Measurements from ENCODE around the gene CDC42EP2. TPM values are rescaled to one million over a fixed set of nuclear protein-coding genes. Genes with fewer than 3 reads are reported as not detected.

CDC42EP2 gene
- total and polyA plus RNA-seq, 2 of the 13 experiments (the other 11 are each of a cell fraction or from before 2014, with no cell fraction given) = 2.3 to 7.1 TPM

DNA sequence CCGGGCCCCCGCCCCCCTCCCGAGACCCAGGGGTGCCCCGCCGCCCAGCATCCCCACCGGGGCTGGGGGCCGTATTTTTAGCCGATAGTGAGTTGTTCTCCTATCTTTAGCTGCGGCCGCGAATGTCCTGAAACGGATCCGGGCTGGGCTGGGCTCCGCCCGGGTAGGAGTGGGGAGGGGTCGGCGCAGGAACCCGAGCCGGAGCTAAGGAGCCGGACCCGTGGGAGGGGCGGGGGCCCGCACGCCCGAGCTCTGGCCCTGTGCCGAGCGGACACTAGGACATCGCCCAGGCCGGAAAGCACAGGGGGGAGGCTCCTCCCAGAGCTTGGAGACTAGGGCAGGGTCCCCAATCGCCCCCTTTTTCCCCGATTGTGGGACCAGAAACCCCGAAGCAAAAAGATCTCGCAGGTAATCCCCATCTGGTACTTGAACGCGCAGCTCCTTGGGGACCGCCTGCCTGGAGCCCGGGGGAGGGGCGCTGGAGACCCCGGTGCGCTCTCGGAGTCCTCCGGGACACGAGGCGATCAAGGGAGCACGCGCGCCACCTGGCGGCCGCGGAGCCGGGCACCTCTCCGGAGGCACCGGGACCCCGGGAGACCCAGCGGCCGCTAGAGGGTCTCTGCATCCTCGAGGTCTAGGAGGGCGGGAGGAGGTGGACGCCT is 669 bp downstream of the CDC42EP2 start (continued):
- TF ChIP-seq, protein P1, sequence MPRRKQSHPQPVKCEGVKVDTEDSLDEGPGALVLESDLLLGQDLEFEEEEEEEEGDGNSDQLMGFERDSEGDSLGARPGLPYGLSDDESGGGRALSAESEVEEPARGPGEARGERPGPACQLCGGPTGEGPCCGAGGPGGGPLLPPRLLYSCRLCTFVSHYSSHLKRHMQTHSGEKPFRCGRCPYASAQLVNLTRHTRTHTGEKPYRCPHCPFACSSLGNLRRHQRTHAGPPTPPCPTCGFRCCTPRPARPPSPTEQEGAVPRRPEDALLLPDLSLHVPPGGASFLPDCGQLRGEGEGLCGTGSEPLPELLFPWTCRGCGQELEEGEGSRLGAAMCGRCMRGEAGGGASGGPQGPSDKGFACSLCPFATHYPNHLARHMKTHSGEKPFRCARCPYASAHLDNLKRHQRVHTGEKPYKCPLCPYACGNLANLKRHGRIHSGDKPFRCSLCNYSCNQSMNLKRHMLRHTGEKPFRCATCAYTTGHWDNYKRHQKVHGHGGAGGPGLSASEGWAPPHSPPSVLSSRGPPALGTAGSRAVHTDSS (CRISPR knock-in tag; conservative IDR thresholded peaks at IDR 0.05) = no peak
- no peak for TF ChIP-seq GATAD1 (CRISPR knock-in tag; IDR thresholded peaks at IDR 0.05)
- TF ChIP-seq BRCA1 (CRISPR knock-in tag; IDR thresholded peaks at IDR 0.05) = no peak
- no peak for TF ChIP-seq ZNF546 (CRISPR knock-in tag; conservative IDR thresholded peaks at IDR 0.05)
- no peak for TF ChIP-seq ZNF10 (CRISPR knock-in tag; IDR thresholded peaks at IDR 0.05; ENCODE audit: borderline replicate concordance, low read depth)
- TF ChIP-seq CEBPG (CRISPR knock-in tag; IDR thresholded peaks at IDR 0.05) = 0 out of 2 replicates have a peak, but pooled peaks have one; percentile 26
- TF ChIP-seq, protein P2, sequence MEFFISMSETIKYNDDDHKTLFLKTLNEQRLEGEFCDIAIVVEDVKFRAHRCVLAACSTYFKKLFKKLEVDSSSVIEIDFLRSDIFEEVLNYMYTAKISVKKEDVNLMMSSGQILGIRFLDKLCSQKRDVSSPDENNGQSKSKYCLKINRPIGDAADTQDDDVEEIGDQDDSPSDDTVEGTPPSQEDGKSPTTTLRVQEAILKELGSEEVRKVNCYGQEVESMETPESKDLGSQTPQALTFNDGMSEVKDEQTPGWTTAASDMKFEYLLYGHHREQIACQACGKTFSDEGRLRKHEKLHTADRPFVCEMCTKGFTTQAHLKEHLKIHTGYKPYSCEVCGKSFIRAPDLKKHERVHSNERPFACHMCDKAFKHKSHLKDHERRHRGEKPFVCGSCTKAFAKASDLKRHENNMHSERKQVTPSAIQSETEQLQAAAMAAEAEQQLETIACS (CRISPR knock-in tag; IDR thresholded peaks at IDR 0.05) = no peak
- TF ChIP-seq, protein P3, sequence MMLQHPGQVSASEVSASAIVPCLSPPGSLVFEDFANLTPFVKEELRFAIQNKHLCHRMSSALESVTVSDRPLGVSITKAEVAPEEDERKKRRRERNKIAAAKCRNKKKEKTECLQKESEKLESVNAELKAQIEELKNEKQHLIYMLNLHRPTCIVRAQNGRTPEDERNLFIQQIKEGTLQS (CRISPR knock-in tag; IDR thresholded peaks at IDR 0.05) = no peak
- TF ChIP-seq MYPOP (CRISPR knock-in tag; IDR thresholded peaks at IDR 0.05) = no peak
- no peak for TF ChIP-seq ZNF784 (CRISPR knock-in tag; IDR thresholded peaks at IDR 0.05; ENCODE audit: borderline replicate concordance)
- TF ChIP-seq TOE1 (CRISPR knock-in tag; IDR thresholded peaks at IDR 0.05) = no peak
- TF ChIP-seq ZNF33A (CRISPR knock-in tag; IDR thresholded peaks at IDR 0.05; ENCODE audit: borderline replicate concordance) = no peak
- TF ChIP-seq, protein P4, sequence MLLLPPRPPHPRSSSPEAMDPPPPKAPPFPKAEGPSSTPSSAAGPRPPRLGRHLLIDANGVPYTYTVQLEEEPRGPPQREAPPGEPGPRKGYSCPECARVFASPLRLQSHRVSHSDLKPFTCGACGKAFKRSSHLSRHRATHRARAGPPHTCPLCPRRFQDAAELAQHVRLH (CRISPR knock-in tag; IDR thresholded peaks at IDR 0.05; ENCODE audit: borderline replicate concordance, low read depth) = peak; percentile 73; the same call in 1 of the 2 replicates
- TF ChIP-seq ZFAT (CRISPR knock-in tag; conservative IDR thresholded peaks at IDR 0.05) = 0 out of 2 replicates have a peak, but pooled peaks have one; percentile 24
- TF ChIP-seq NCOA5 (CRISPR knock-in tag; IDR thresholded peaks at IDR 0.05) = no peak
- TF ChIP-seq ZNF33B (CRISPR knock-in tag; IDR thresholded peaks at IDR 0.05) = 0 out of 2 replicates have a peak, but pooled peaks have one; percentile 9
- TF ChIP-seq, protein P5, sequence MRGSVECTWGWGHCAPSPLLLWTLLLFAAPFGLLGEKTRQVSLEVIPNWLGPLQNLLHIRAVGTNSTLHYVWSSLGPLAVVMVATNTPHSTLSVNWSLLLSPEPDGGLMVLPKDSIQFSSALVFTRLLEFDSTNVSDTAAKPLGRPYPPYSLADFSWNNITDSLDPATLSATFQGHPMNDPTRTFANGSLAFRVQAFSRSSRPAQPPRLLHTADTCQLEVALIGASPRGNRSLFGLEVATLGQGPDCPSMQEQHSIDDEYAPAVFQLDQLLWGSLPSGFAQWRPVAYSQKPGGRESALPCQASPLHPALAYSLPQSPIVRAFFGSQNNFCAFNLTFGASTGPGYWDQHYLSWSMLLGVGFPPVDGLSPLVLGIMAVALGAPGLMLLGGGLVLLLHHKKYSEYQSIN (CRISPR knock-in tag; IDR thresholded peaks at IDR 0.05; ENCODE audit: borderline replicate concordance) = no peak
- no peak for TF ChIP-seq ZNF430 (CRISPR knock-in tag; IDR thresholded peaks at IDR 0.05)
- TF ChIP-seq ZSCAN31 (CRISPR knock-in tag; IDR thresholded peaks at IDR 0.05; ENCODE audit: low read depth) = no peak
- peak; percentile 74 for TF ChIP-seq DMAP1 (CRISPR knock-in tag; IDR thresholded peaks at IDR 0.05)
- TF ChIP-seq ZBTB20 (CRISPR knock-in tag; IDR thresholded peaks at IDR 0.05; ENCODE audit: borderline replicate concordance, low read depth) = peak; percentile 53; the same call in 1 of the 2 replicates
- no peak for TF ChIP-seq FOXC1 (CRISPR knock-in tag; IDR thresholded peaks at IDR 0.05; ENCODE audit: borderline replicate concordance)
